ENCODE measurements around the gene CAV2.

DNA sequence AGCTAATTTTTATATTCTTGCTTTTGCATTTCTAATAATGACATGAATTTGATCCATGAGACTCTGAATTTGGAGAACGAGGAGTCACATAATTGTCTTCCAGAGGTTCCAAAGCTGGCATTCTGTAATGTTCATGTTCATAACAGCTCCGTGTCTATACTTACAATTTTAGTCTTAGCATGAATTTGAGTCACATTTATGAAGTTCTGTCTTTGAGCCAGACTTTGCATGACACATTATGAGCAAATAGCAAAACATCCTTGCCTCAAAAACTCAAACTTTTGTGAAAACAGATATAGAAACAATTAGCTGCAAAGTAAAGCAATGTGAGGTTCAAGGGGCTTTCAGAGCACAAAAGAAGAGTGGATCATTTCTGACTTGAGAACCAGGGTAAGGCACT is 44.5 kb upstream of the CAV2 start:
- TF ChIP-seq, protein P1, sequence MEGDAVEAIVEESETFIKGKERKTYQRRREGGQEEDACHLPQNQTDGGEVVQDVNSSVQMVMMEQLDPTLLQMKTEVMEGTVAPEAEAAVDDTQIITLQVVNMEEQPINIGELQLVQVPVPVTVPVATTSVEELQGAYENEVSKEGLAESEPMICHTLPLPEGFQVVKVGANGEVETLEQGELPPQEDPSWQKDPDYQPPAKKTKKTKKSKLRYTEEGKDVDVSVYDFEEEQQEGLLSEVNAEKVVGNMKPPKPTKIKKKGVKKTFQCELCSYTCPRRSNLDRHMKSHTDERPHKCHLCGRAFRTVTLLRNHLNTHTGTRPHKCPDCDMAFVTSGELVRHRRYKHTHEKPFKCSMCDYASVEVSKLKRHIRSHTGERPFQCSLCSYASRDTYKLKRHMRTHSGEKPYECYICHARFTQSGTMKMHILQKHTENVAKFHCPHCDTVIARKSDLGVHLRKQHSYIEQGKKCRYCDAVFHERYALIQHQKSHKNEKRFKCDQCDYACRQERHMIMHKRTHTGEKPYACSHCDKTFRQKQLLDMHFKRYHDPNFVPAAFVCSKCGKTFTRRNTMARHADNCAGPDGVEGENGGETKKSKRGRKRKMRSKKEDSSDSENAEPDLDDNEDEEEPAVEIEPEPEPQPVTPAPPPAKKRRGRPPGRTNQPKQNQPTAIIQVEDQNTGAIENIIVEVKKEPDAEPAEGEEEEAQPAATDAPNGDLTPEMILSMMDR (conservative IDR thresholded peaks at IDR 0.05; ENCODE audit: low read depth, low read length): no peak
- no peak for TF ChIP-seq EZH2 (IDR thresholded peaks at IDR 0.05; ENCODE audit: borderline replicate concordance, low read depth, low read length, poor library complexity, severe bottlenecking)
